Muscle layer of colon (tissue), 2 donors: ENCODE results near the gene ZSCAN22.
A peak's percentile ranks its signal among the peaks of the same experiment; 100 is the strongest.

Experiments
- H3K27ac ChIP-seq: one replicate; pipeline ENCODE4 v1.7.0; 2013; ENCODE audit warnings: low read depth, mild to moderate bottlenecking, low read length, moderate library complexity
- H3K27me3 ChIP-seq, 2 donors: one replicate each; pipeline ENCODE4 v1.7.0; 2013; ENCODE audit warnings: low read length in 2 of 2, mild to moderate bottlenecking in 2 of 2; ENCODE audit not compliant: insufficient read depth in 2 of 2, control insufficient read depth in 1 of 2
- H3K36me3 ChIP-seq: one replicate; pipeline ENCODE4 v1.7.0; 2013; ENCODE audit warnings: mild to moderate bottlenecking, low read length; ENCODE audit not compliant: insufficient read depth
- H3K4me1 ChIP-seq: one replicate; pipeline ENCODE4 v1.7.0; 2013; ENCODE audit warnings: mild to moderate bottlenecking, low read length; ENCODE audit not compliant: insufficient read depth
- H3K4me3 ChIP-seq, 2 donors: one replicate each; pipeline ENCODE4 v1.7.0; 2013; ENCODE audit warnings: low read length in 2 of 2, low read depth in 1 of 2, mild to moderate bottlenecking in 1 of 2, moderate library complexity in 1 of 2
- H3K9ac ChIP-seq: one replicate; pipeline ENCODE4 v1.7.0; 2013; ENCODE audit warnings: low read length
- H3K9me3 ChIP-seq: one replicate; pipeline ENCODE4 v1.7.0; 2013; ENCODE audit warnings: mild to moderate bottlenecking, low read length
- donor health status: abdominal sarcoma.
- donor health status: Adenocarcinoma of cecum.

ZSCAN22 gene

GRCh38 chr19:58319241-58319640 is 7.6 kb upstream of the ZSCAN22 start:
- Histone ChIP-seq H3K36me3 (peaks cover 28% of the 10 kb centered on the region), H3K9ac (no peak overlapping the region), H3K27me3 (no peaks in the 10 kb centered on the region), H3K9me3 (no peaks in the 10 kb centered on the region), H3K4me1 (no peaks in the 10 kb centered on the region), H3K27ac (no peak overlapping the region), H3K4me3 (no peak overlapping the region)

GRCh38 chr19:58325311-58326022 is 1.3 kb upstream of the ZSCAN22 start:
- no peaks in the 10 kb centered on the region for H3K36me3 ChIP-seq
- no peaks in the 10 kb centered on the region for H3K27me3 ChIP-seq
- peak overlapping the region; percentile 72 for H3K9ac ChIP-seq
- H3K27ac ChIP-seq = no peak overlapping the region
- H3K9me3 ChIP-seq = no peaks in the 10 kb centered on the region
- H3K4me1 ChIP-seq = peaks cover 22% of the 10 kb centered on the region
- peak overlapping the region; percentile 72 to 80 for H3K4me3 ChIP-seq

- H3K36me3 ChIP-seq = no peaks in the 10 kb centered on the region
- H3K4me3 ChIP-seq = peak overlapping the region; percentile 72 to 80
- H3K27ac ChIP-seq = peak overlapping the region; percentile 89
- peaks cover 22% of the 10 kb centered on the region for H3K4me1 ChIP-seq
- no peaks in the 10 kb centered on the region for H3K9me3 ChIP-seq
- peak overlapping the region; percentile 72 for H3K9ac ChIP-seq
- no peaks in the 10 kb centered on the region for H3K27me3 ChIP-seq
Measured at GRCh38 chr19:58326501-58326913, 287 bp upstream of the ZSCAN22 start.

- H3K36me3 ChIP-seq = no peaks in the 10 kb centered on the region
- H3K9me3 ChIP-seq = no peaks in the 10 kb centered on the region
- H3K27ac ChIP-seq = no peak overlapping the region
- H3K4me1 ChIP-seq = peaks cover 22% of the 10 kb centered on the region
- H3K27me3 ChIP-seq = no peaks in the 10 kb centered on the region
- H3K4me3 ChIP-seq = no peak overlapping the region
- no peak overlapping the region for H3K9ac ChIP-seq
Measured at GRCh38 chr19:58328999-58329398, 2.2 kb downstream of the ZSCAN22 start.

GRCh38 chr19:58330458-58330857 is 3.7 kb downstream of the ZSCAN22 start:
- Histone ChIP-seq H3K9ac (no peak overlapping the region), H3K4me1 (peaks cover 22% of the 10 kb centered on the region), H3K27ac (no peak overlapping the region), H3K27me3 (no peaks in the 10 kb centered on the region), H3K36me3 (peaks cover 8% of the 10 kb centered on the region), H3K4me3 (no peak overlapping the region), H3K9me3 (no peaks in the 10 kb centered on the region)

GRCh38 chr19:58332697-58333096 is 5.9 kb downstream of the ZSCAN22 start:
- Histone ChIP-seq H3K4me1 (peaks cover 10% of the 10 kb centered on the region), H3K9ac (no peak overlapping the region), H3K27me3 (no peaks in the 10 kb centered on the region), H3K9me3 (no peaks in the 10 kb centered on the region), H3K27ac (no peak overlapping the region), H3K4me3 (no peak overlapping the region), H3K36me3 (peaks cover 26% of the 10 kb centered on the region)

GRCh38 chr19:58334691-58335249 is 8.0 kb downstream of the ZSCAN22 start:
- no peak overlapping the region for H3K4me3 ChIP-seq
- H3K9ac ChIP-seq = no peak overlapping the region
- H3K27me3 ChIP-seq = no peaks in the 10 kb centered on the region
- peaks cover 42% of the 10 kb centered on the region for H3K36me3 ChIP-seq
- no peaks in the 10 kb centered on the region for H3K9me3 ChIP-seq
- no peak overlapping the region for H3K27ac ChIP-seq
- H3K4me1 ChIP-seq = no peaks in the 10 kb centered on the region

- no peaks in the 10 kb centered on the region for H3K27me3 ChIP-seq
- H3K4me1 ChIP-seq = no peaks in the 10 kb centered on the region
- no peak overlapping the region for H3K9ac ChIP-seq
- H3K4me3 ChIP-seq = no peak overlapping the region
- H3K9me3 ChIP-seq = no peaks in the 10 kb centered on the region
- no peak overlapping the region for H3K27ac ChIP-seq
- H3K36me3 ChIP-seq = peaks cover 42% of the 10 kb centered on the region
Measured at GRCh38 chr19:58335630-58336029, 8.8 kb downstream of the ZSCAN22 start.

GRCh38 chr19:58336216-58336615 is 9.4 kb downstream of the ZSCAN22 start:
- Histone ChIP-seq H3K4me3 (no peak overlapping the region), H3K9me3 (no peaks in the 10 kb centered on the region)

GRCh38 chr19:58336820-58337219 is 10.0 kb downstream of the ZSCAN22 start:
- Histone ChIP-seq H3K4me1 (no peaks in the 10 kb centered on the region), H3K27ac (no peak overlapping the region), H3K9ac (no peak overlapping the region), H3K36me3 (peaks cover 43% of the 10 kb centered on the region), H3K4me3 (no peak overlapping the region), H3K27me3 (no peaks in the 10 kb centered on the region), H3K9me3 (no peaks in the 10 kb centered on the region)

More at GRCh38 chr19:58336216-58336615, 9.4 kb downstream of the ZSCAN22 start:
- Histone ChIP-seq H3K4me1 (no peaks in the 10 kb centered on the region), H3K27ac (no peak overlapping the region), H3K9ac (no peak overlapping the region), H3K36me3 (peaks cover 42% of the 10 kb centered on the region), H3K27me3 (no peaks in the 10 kb centered on the region)

GRCh38 chr19:58338336-58338735 is 11.5 kb downstream of the ZSCAN22 start:
- no peak overlapping the region for H3K27ac ChIP-seq
- H3K27me3 ChIP-seq = no peaks in the 10 kb centered on the region
- H3K9me3 ChIP-seq = no peaks in the 10 kb centered on the region
- no peak overlapping the region for H3K9ac ChIP-seq
- no peaks in the 10 kb centered on the region for H3K4me1 ChIP-seq
- peaks cover 51% of the 10 kb centered on the region for H3K36me3 ChIP-seq
- H3K4me3 ChIP-seq = no peak overlapping the region
